GM04503 (cell line): ENCODE data around the gene DNAJC27.

Experiments
- DNase-seq: peaks from one replicate; pipeline ENCODE4 v3.0.0-alpha.2; 2012; ENCODE audit warnings: low read depth

DNAJC27 gene

GRCh38 chr2:24925815-24926214, 45.9 kb downstream of the DNAJC27 start:
- DNase-seq, result no peak

- no peak for DNase-seq
These were observed 47.0 kb downstream of the DNAJC27 start for GRCh38 chr2:24924732-24925131.

GRCh38 chr2:24924266-24924665, 47.5 kb downstream of the DNAJC27 start:
- DNase-seq, result no peak

- no peak for DNase-seq
These were observed 48.6 kb downstream of the DNAJC27 start for GRCh38 chr2:24923106-24923505.

DNA sequence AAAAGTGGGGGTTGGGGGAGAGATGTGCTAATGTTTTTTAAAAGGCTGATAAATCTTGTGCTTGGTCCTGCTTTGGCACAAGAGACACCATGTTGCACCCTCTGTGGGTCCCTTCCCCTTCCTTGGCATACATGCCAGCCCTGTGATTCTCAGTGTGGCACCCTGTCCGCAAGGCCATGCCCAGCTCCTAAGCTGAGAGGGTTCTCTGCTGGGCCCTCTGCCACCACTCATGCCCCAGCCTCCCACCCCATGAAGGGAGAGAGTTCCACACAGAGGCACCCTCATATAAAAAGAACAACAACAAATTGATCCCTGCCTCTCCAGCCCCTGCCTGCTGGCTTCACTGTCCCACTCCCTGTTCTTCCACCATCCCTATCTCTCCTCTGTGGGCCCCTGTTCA, 49.2 kb downstream of the DNAJC27 start:
- DNase-seq, result no peak

DNA sequence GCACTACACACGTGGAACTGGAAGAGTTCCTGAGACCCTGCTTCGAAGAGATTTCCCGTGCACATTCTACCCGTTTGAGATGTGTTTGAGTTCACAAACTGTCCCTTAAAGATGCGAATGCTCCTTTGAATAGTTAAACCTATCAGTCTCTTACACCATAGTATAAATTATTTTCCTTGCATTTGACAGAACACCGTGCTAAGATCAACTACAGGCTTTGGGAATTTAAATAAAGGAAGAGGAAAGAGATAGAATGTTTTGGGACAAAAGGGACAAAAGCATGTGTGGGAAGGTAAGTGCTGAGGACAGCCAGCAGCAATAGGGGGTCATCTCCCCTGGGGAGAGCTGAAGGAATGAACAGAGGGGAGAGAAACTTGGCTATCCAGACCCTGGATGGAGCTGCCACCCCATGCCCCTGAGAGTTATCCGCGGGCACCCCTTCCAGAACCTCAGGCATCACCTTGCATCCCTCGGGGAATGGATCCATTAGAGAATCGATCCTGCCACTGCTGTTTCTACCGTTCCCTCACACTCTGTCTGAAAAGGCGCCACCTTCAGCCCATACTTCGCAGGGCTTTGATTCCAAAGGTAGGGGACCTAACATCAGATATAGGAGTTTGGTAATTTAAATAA, 50.8 kb downstream of the DNAJC27 start:
- no peak for DNase-seq

DNA sequence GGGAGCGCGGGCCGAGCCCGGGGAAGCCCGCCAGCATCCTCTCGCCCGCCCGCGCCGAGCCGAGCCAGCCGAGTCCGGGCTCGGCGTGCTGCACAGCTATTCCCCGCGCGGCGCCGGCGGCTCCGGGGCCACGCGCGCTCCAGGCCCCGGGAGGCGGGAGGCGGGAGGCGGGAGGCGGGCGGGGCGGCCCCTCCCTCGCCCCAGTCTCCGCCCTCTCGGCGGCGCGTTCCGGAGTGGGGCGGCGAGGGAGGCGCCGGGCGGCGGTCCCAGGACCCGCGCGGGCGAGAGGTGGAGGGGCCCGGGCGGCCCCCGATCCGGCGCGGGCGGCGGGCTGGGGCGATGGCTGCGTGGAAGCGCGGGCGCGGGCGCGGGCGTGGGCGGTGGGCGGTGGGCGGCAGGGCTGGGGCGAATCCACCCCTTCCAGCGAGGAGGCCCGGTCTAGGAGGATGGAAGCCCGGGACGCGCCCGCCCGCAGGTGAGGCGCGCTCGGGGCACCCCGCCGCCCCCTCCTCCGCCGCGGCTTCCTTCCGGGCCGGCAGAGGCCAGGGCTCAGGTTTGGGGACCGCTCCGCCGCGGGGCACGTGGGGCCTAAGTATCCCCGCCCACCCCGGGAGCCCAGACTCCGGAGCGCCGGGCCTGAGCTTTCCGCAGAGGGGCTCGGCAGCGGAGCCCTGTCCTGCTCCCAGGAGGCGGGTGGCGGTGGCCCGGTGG, 51.5 kb downstream of the DNAJC27 start, which contains the start of gene ADCY3:
ADCY3 (minus strand) TSS at position 140 of the 711 bp plus-strand sequence. CDS start 1,250 bp downstream, outside the sequence.
- DNase-seq, result no peak

GRCh38 chr2:24919506-24920097, 52.2 kb downstream of the DNAJC27 start:
- no peak for DNase-seq

GRCh38 chr2:24919037-24919505, 52.7 kb downstream of the DNAJC27 start:
- no peak for DNase-seq

DNA sequence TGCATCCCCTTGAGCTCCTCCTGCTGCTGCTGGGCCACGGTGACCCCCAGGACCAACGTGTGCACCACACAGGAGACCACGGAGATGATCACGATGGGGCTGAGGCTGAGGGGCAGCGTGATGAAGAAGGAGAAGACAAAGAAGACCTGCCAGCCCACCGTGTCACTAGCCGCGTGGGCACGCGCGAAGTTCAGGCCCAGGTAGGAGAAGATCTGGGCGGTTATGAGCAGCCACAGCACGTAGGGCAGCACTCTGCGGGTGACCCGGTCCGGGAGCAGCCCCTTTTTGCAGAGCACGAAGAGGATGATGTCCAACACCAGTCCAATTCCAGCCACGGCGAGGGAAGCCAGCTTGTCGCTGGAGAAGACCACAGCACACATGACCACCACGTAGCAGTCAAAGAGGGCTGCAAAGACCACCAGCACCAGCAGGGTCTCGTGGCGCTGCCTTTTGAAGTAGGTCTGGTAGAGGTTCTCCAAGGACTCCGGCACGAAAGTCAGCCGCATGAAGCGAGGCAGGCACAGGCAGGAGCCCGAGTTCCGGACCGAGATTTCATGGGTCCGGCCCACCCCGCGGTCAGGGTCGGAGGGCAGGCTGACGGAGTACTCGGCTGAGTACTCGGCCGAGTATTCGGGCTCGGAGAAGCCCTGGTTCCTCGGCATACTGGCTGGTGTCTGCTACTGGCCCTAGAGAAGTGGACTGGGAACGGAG, 53.3 kb downstream of the DNAJC27 start:
- no peak for DNase-seq

DNA sequence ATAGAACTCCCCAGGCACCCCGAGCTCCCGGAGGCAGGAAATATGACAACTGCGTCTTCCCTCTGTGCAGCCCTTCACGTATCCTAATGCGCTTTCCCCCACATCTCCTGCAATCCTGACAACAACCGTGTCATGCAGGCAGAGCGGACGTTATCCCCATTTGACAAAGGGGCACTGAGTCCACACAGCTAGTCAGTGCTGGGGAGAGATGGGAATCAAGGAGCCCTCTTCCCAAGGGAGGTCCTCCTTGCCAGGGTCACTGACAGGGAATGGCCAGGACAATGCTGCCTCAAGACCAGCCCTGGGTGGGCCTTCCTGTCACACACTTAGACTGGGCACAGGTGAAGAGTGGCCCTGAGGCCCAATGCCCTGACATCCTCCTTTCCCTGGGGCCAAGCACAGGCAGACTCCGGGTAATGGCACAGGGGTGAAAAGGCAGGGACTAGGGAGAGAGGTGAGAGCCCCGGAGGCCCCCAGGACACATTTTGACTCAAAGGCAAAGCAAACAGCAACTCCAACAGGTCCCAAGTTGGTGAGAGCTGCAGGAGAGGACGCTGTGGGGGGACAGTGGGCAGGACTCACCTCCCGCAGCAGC, 53.9 kb downstream of the DNAJC27 start:
- DNase-seq, result no peak

DNA sequence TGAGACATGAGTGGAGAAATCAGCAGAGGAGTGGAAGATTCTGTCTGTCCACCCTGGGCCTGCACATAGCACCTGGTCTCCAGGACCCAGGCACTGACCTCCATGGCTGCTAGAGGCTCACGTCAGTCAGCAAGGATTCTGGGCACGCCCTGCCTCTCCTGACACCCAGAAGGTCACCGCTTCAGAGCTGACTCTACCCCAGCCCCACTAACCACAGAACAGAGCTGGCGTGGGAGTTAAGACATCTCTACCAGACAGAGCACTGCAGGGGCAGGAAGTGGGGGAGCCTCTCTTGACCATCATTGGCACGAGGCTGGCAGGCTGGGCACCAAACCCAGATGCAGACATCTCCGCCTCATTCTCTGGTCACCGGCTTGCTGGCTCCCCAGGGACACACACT, 54.7 kb downstream of the DNAJC27 start:
- DNase-seq, result no peak

DNA sequence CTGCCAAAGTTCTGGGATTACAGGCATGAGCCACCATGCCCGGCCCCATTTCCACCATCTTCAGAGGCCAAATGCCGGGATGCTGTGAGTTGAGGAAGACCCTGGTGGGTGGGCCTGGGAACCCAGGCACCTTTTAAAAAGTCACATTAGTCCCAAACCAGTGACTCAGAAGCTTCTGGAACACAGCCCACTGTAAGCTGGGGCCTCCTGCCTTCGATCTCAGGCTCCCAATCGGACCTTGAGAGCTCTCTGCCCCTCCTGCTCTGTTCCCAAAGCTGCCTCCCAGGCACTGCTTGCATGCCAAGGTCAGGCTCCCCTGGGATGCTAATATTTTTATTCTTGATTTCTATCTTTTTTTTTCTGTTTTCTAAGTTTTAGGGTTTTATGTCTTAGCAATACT, 56.0 kb downstream of the DNAJC27 start:
- no peak for DNase-seq

DNA sequence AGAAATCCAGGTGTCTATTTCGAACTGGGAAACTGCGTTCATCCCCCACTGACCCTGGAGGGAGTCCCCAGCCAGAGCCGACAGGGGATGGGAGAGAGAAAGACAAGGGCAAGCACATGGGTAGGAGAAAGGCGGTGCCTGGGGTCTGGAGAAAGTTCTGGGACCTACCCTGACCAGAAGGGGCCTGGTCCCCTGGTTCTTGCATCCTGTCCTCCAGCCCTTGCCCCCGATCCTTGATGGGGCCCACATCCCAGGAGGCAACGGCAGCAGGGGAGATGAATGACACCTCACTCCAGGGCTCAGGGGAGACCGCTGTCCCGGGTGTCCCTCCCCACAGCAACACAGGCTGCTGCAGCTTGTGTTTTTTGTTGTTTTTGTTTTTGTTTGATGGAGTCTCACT, 56.6 kb downstream of the DNAJC27 start:
- DNase-seq, result no peak

DNA sequence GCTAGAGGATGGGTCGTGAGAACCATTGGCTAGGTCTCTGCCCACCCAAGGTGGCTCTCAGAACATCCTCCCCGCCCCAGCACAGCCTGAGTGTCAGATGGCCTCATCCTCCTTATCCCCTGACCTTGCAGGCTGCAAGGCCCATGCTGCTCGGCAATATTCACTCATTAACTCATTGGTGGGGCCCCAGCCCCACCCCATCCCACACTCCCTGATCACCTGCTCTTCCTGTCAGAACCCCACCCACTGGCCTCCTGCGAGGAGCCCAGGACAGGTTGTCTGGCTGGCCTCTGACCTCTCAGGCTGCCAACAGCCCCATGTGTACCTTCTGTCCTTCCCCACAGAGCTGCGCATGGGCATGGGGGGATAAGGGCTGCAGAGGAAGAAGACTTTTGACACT, 57.0 kb downstream of the DNAJC27 start:
- no peak for DNase-seq

DNA sequence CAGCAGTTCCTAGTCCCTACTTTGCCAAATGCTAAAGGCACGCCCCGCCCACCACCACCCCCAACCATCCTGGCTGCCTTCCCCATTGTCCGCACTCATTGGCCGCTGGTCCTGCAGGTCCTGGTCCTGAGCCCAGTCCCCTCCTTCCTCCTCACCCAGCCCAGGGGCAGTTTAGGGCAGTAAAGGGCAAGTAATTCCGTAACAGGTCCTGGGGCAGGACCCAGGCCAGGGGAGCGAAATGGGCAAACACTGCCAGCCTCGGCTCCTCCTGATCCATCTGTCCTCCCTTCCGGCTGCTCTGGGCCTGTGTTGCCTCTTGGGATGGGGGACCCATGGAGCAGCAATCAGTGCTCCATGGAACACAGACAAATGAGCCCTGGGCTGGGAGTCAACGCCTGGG, 57.8 kb downstream of the DNAJC27 start:
- no peak for DNase-seq

- DNase-seq, result no peak
These were observed 58.8 kb downstream of the DNAJC27 start for GRCh38 chr2:24912986-24913385.

GRCh38 chr2:24912523-24912922, 59.2 kb downstream of the DNAJC27 start:
- no peak for DNase-seq

GRCh38 chr2:24910245-24910644, 61.5 kb downstream of the DNAJC27 start:
- no peak for DNase-seq

GRCh38 chr2:24909555-24910177, 62.1 kb downstream of the DNAJC27 start:
- DNase-seq, result peak; percentile 58

DNA sequence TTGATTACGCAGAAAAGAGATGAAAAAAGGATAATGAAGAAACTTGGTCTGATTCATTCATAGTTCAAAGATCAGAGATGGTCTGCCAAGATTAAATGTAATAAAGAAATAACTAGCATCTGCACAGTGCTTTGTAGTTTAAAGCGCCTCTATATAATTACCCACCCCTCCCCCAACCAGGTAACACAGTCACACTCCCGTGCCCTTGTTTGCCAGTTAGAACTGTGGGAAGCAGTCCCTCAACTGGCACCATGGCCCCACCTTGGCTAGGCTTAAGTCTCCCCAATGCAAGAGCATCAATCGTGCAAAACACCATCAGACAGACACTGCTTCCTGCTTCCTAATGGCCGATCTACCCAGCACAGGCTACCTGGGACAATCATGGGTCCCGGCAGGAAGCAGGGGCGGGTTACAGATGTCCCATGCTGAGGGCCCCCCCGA, 63.3 kb downstream of the DNAJC27 start:
- DNase-seq, result no peak

GRCh38 chr2:24907116-24907515, 64.6 kb downstream of the DNAJC27 start:
- DNase-seq, result no peak
